AG04450 (cell line): ENCODE results near the gene NAP1L4. TPM values are rescaled to one million over a fixed set of nuclear protein-coding genes. Genes with fewer than 3 reads are reported as not detected.

ENCODE experiments used
- CTCF ChIA-PET: fragments of 300-600, 350-600 bp; formaldehyde crosslinking; extraction: SDS; loops from one replicate; lab custom pipeline; 2022; ENCODE audit warnings: antibody characterized with exemption, inconsistent platforms; lab: Charles Lee
- POLR2A ChIA-PET: fragments of 350-600 bp; formaldehyde crosslinking; extraction: SDS; loops from one replicate; lab custom pipeline; 2021; ENCODE audit warnings: antibody characterized with exemption, inconsistent platforms; lab: Yijun Ruan, JAX
- DNase-seq: peaks from one replicate; pipeline ENCODE4 v3.0.0-alpha.2; 2011; ENCODE audit warnings: low read depth, low spot score
- H3K27ac ChIP-seq: one replicate; pipeline ENCODE4 v1.5.1; 2012; ENCODE audit warnings: low read depth, low read length, control low read depth
- H3K27me3 ChIP-seq: one replicate; pipeline ENCODE4 v1.6.0; 2012; ENCODE audit warnings: low read length; ENCODE audit not compliant: control insufficient read depth, insufficient read depth
- H3K4me3 ChIP-seq: 2 replicates; pipeline ENCODE4 v1.5.1; 2011; ENCODE audit warnings: mild to moderate bottlenecking, low read depth, low read length, control low read depth
- H3K9me3 ChIP-seq: 2 replicates; pipeline ENCODE4 v1.5.1; 2012; ENCODE audit warnings: low read length; ENCODE audit not compliant: control insufficient read depth, insufficient read depth
- polyA plus RNA-seq: library from polyadenylated mRNA; depleted of rRNA; stranded (reverse); fragments of >200 nt; gene quantifications from 2 replicates; pipeline ENCODE4 v1.2.3, GENCODE V29; 2011
- TF ChIP-seq, protein P1 (sequence below): IDR thresholded peaks from 2 replicates; pipeline ENCODE4 v1.5.1; 2011; ENCODE audit warnings: low read depth, low read length, control low read depth, inconsistent platforms

NAP1L4 gene
- polyA plus RNA-seq, 1 experiment: 107 TPM

DNA sequence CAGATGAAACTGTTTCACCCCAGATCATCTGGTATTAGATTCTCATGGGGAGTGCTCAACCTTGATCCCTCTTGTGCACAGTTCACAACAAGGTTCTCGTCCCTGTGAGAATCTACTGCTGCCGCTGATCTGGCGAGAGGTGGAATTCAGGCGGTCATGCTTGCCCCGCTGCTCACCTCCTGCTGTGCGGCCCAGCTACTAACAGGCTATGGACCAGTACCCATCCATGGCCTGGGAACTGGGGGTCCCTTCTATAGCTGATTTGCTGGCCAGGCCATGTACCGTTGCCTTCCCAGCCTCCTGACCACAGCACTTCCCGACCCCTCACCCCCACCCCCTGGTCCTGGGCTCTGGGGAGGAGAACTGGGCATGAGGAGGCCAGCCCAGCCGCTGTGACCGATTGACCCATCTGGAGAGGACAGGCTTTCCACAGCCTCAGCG lies 65.5 kb downstream of the NAP1L4 start:
- Histone ChIP-seq H3K4me3 (no peak overlapping the region), H3K27ac (no peak overlapping the region), H3K27me3 (no peaks in the 10 kb centered on the region), H3K9me3 (no peaks in the 10 kb centered on the region; the same call in 1 of the 2 replicates)
- CTCF ChIA-PET: interaction anchor here (2.0 kb wide), 1 partner anchor 395 kb away, joined by 5 read pairs; no protein-coding TSS in a partner anchor
- POLR2A ChIA-PET: interaction anchor here (1.4 kb wide), 1 partner anchor 35 kb away, joined by 4 read pairs; no protein-coding TSS in a partner anchor
- TF ChIP-seq, protein P1, sequence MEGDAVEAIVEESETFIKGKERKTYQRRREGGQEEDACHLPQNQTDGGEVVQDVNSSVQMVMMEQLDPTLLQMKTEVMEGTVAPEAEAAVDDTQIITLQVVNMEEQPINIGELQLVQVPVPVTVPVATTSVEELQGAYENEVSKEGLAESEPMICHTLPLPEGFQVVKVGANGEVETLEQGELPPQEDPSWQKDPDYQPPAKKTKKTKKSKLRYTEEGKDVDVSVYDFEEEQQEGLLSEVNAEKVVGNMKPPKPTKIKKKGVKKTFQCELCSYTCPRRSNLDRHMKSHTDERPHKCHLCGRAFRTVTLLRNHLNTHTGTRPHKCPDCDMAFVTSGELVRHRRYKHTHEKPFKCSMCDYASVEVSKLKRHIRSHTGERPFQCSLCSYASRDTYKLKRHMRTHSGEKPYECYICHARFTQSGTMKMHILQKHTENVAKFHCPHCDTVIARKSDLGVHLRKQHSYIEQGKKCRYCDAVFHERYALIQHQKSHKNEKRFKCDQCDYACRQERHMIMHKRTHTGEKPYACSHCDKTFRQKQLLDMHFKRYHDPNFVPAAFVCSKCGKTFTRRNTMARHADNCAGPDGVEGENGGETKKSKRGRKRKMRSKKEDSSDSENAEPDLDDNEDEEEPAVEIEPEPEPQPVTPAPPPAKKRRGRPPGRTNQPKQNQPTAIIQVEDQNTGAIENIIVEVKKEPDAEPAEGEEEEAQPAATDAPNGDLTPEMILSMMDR: no peak
- no peak for DNase-seq

DNA sequence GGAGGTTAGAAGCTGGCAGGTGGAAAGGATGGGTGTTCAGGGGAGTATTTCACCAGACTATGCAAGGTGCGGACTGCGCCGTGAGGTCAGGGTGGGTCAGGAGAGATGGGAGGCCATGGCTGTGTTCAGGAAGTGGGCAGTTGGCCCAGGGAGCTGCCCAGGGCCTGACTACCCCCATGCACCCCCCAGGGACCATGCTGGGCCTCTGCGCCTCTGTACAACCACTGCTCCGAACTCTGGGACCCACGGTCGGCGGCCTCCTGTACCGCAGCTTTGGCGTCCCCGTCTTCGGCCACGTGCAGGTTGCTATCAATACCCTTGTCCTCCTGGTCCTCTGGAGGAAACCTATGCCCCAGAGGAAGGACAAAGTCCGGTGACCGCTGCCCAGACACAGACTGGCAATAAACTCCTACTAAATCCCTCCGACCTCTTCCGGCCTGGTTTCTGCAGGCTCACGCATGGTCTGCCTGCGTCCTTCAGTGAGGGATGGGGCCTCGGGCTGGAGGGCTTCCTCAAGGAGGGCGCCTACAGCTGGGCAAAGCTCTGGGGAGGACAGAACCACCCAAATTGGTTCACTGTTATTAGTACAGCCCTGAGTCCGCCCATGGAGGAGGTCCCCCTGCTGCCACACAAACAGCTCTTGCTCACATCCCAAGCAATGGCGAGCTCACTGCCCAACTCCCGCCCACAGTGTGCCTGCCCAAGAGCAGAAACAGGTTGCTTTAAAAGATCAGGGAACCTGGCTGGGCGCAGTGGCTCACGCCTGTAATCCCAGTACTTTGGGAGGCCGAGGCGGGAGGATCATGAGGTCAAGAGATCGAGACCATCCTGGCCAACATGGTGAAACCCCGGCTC lies 67.1 kb downstream of the NAP1L4 start:
- POLR2A ChIA-PET: no interaction called here
- Histone ChIP-seq H3K9me3 (no peaks in the 10 kb centered on the region; the same call in 1 of the 2 replicates), H3K27ac (no peak overlapping the region), H3K4me3 (no peak overlapping the region), H3K27me3 (no peaks in the 10 kb centered on the region)
- CTCF ChIA-PET: interaction anchor here (0.6 to 2.0 kb wide), 2 partner anchors 34 to 394 kb away, joined by 3 to 5 read pairs; no protein-coding TSS in a partner anchor
- TF ChIP-seq, protein P1: no peak
- no peak for DNase-seq

- DNase-seq: no peak
- ChIA-PET CTCF (interaction anchor here (0.6 to 2.0 kb wide), 2 partner anchors 33 to 393 kb away, joined by 3 to 5 read pairs; no protein-coding TSS in a partner anchor), POLR2A (interaction anchor here (0.6 kb wide), 1 partner anchor 33 kb away, joined by 3 read pairs; no protein-coding TSS in a partner anchor)
- no peaks in the 10 kb centered on the region for H3K27me3 ChIP-seq
- H3K4me3 ChIP-seq: no peak overlapping the region
- H3K9me3 ChIP-seq: no peaks in the 10 kb centered on the region; the same call in 1 of the 2 replicates
- no peak overlapping the region for H3K27ac ChIP-seq
- TF ChIP-seq, protein P1: no peak
Observed at GRCh38 chr11:2924381-2924780, 67.7 kb downstream of the NAP1L4 start.

GRCh38 chr11:2923446-2924375 lies 68.4 kb downstream of the NAP1L4 start:
- H3K4me3 ChIP-seq: no peak overlapping the region
- TF ChIP-seq, protein P1: no peak
- H3K27me3 ChIP-seq: no peaks in the 10 kb centered on the region
- ChIA-PET POLR2A (interaction anchor here (0.6 kb wide), 1 partner anchor 32 kb away, joined by 3 read pairs; no protein-coding TSS in a partner anchor), CTCF (interaction anchor here (0.6 kb wide), 1 partner anchor 32 kb away, joined by 3 read pairs; no protein-coding TSS in a partner anchor)
- no peak for DNase-seq
- no peaks in the 10 kb centered on the region; the same call in 1 of the 2 replicates for H3K9me3 ChIP-seq
- H3K27ac ChIP-seq: no peak overlapping the region
